H1 (cell line): Measurements from ENCODE around the gene GFOD1. TPM values are rescaled to one million over a fixed set of nuclear protein-coding genes. Genes with fewer than 3 reads are reported as not detected.

Source experiments
- CTCF ChIA-PET: fragments of 300-600 bp; sonication (Branson Sonifier 250); formaldehyde crosslinking; loops from one replicate; lab custom pipeline; 2021; ENCODE audit not compliant: partially characterized antibody; lab: Charles Lee
- POLR2A ChIA-PET: fragments of 300-600 bp; sonication (Branson Sonifier 250); formaldehyde crosslinking; loops from one replicate; lab custom pipeline; 2021; ENCODE audit warnings: inconsistent platforms; ENCODE audit not compliant: partially characterized antibody; lab: Charles Lee
- DNase-seq, 2 experiments: peaks; one replicate each; pipeline versions ENCODE4 v3.0.0 to v3.0.0-alpha.2; 2010 to 2022; ENCODE audit warnings: low spot score in 2 of 2, low read depth in 1 of 2, mixed read lengths in 1 of 2
- FAIRE-seq: peaks from 2 replicates; lab custom pipeline; 2011; peaks lifted over from hg19 to GRCh38; lab: Jason Lieb, UNC
- H2AFZ ChIP-seq: 2 replicates; pipeline ENCODE4 v1.8.1; 2012; ENCODE audit warnings: low read length, inconsistent platforms
- H2AK5ac ChIP-seq: 2 replicates; pipeline ENCODE4 v1.6.1; 2013; ENCODE audit warnings: low read depth, low read length
- H2BK120ac ChIP-seq: replicated peaks from 2 replicates; pipeline ENCODE3; 2013; ENCODE audit warnings: low read depth, low read length, inconsistent platforms
- H2BK12ac ChIP-seq: 2 replicates; pipeline ENCODE4 v1.6.1; 2013; ENCODE audit warnings: low read depth, low read length
- H2BK15ac ChIP-seq: 2 replicates; pipeline ENCODE4 v1.6.1; 2013; ENCODE audit warnings: low read length
- H2BK20ac ChIP-seq: 2 replicates; pipeline ENCODE4 v1.6.1; 2013; ENCODE audit warnings: low read length
- H2BK5ac ChIP-seq: 2 replicates; pipeline ENCODE4 v1.6.1; 2013; ENCODE audit warnings: low read depth, low read length
- H3K14ac ChIP-seq: 2 replicates; pipeline ENCODE4 v1.6.1; 2013; ENCODE audit warnings: inconsistent platforms; ENCODE audit not compliant: insufficient read length
- H3K18ac ChIP-seq: 2 replicates; pipeline ENCODE4 v1.6.1; 2013; ENCODE audit warnings: low read length; ENCODE audit errors: extremely low read depth
- H3K23ac ChIP-seq: 2 replicates; pipeline ENCODE4 v1.6.1; 2013; ENCODE audit warnings: inconsistent platforms; ENCODE audit not compliant: insufficient read length
- H3K23me2 ChIP-seq: 2 replicates; pipeline ENCODE4 v1.6.1; 2013; ENCODE audit warnings: low read depth, low read length
- H3K27ac ChIP-seq: 2 replicates; pipeline ENCODE4 v1.6.1; 2011; ENCODE audit warnings: low read depth, low read length, inconsistent platforms
- H3K27me3 ChIP-seq, 4 experiments: replicated peaks in 1 of 4; 1 replicate in 1 of 4; 2 replicates in 3 of 4; pipeline versions ENCODE4 v1.6.1 to v1.8.1; 2011 to 2013; ENCODE audit warnings: low read length in 3 of 4, mild to moderate bottlenecking in 3 of 4, inconsistent platforms in 2 of 4, mixed read lengths in 2 of 4, moderate library complexity in 1 of 4; ENCODE audit not compliant: control insufficient read depth in 3 of 4, insufficient read depth in 3 of 4; ENCODE audit errors: extremely low read depth in 1 of 4
- H3K36me3 ChIP-seq, 4 experiments: 2 replicates each; pipeline versions ENCODE4 v1.6.1 to v1.8.1; 2011 to 2013; ENCODE audit warnings: mild to moderate bottlenecking in 4 of 4, low read length in 3 of 4, moderate library complexity in 2 of 4, control low read depth in 1 of 4, inconsistent platforms in 1 of 4; ENCODE audit not compliant: insufficient read depth in 4 of 4, control insufficient read depth in 2 of 4
- H3K4ac ChIP-seq: replicated peaks from 2 replicates; pipeline ENCODE3; 2013; ENCODE audit warnings: low read length, low read depth, mixed read lengths, inconsistent platforms; ENCODE audit not compliant: insufficient read length
- H3K4me1 ChIP-seq, 4 experiments: replicated peaks in 1 of 4; 1 replicate in 1 of 4; 2 replicates in 3 of 4; pipeline versions ENCODE4 v1.6.1 to v1.8.1; 2011 to 2013; ENCODE audit warnings: low read length in 3 of 4, inconsistent platforms in 2 of 4, mixed read lengths in 1 of 4; ENCODE audit not compliant: insufficient read depth in 4 of 4, control insufficient read depth in 3 of 4
- H3K4me2 ChIP-seq, 2 experiments: 2 replicates each; pipeline versions ENCODE4 v1.6.1 to v1.8.1; 2011 to 2013; ENCODE audit warnings: low read depth in 2 of 2, low read length in 2 of 2, control low read depth in 1 of 2, inconsistent platforms in 1 of 2, mild to moderate bottlenecking in 1 of 2; ENCODE audit not compliant: insufficient read depth in 1 of 2
- H3K4me3 ChIP-seq, 4 experiments: fragments of 200-600, 300-600 bp in 1 of 4; sonication (generic), shearing (Covaris generic), sonication (Bioruptor Twin) in 1 of 4; 2 replicates each; pipeline versions ENCODE4 v1.5.1 to v1.8.1; 2011 to 2016; ENCODE audit warnings: low read length in 4 of 4, low read depth in 3 of 4, control low read depth in 2 of 4, inconsistent platforms in 2 of 4, mild to moderate bottlenecking in 2 of 4, mixed read lengths in 1 of 4, moderate library complexity in 1 of 4; ENCODE audit not compliant: insufficient read depth in 2 of 4; ENCODE audit errors: extremely low read depth in 1 of 4
- H3K56ac ChIP-seq: replicated peaks from 2 replicates; pipeline ENCODE3; 2013; ENCODE audit warnings: low read depth, mild to moderate bottlenecking, mixed read lengths, low read length, inconsistent platforms; ENCODE audit not compliant: insufficient read length
- H3K79me1 ChIP-seq: 2 replicates; pipeline ENCODE4 v1.6.1; 2013; ENCODE audit warnings: low read depth, low read length, control low read depth
- H3K79me2 ChIP-seq, 2 experiments: 2 replicates each; pipeline versions ENCODE4 v1.6.1 to v1.8.1; 2012 to 2013; ENCODE audit warnings: low read length in 2 of 2, mild to moderate bottlenecking in 2 of 2, inconsistent platforms in 1 of 2; ENCODE audit not compliant: insufficient read depth in 2 of 2, control insufficient read depth in 1 of 2
- H3K9ac ChIP-seq, 4 experiments: replicated peaks in 1 of 4; 1 replicate in 1 of 4; 2 replicates in 3 of 4; pipeline versions ENCODE4 v1.6.1 to v1.8.1; 2011 to 2013; ENCODE audit warnings: low read depth in 3 of 4, low read length in 3 of 4, control low read depth in 2 of 4, mild to moderate bottlenecking in 2 of 4, moderate library complexity in 2 of 4, inconsistent platforms in 1 of 4; ENCODE audit errors: extremely low read depth in 1 of 4
- H3K9me3 ChIP-seq, 2 experiments: 2 replicates each; pipeline versions ENCODE4 v1.6.1 to v1.8.1; 2012 to 2013; ENCODE audit warnings: mild to moderate bottlenecking in 2 of 2, moderate library complexity in 2 of 2, control low read depth in 1 of 2, inconsistent platforms in 1 of 2, low read depth in 1 of 2, low read length in 1 of 2, mixed read lengths in 1 of 2; ENCODE audit not compliant: insufficient read depth in 2 of 2
- H4K20me1 ChIP-seq, 2 experiments: replicated peaks in 1 of 2; 2 replicates each; pipeline versions ENCODE3 to v1.8.1; 2011 to 2013; ENCODE audit warnings: inconsistent platforms in 2 of 2, low read length in 2 of 2, mild to moderate bottlenecking in 1 of 2; ENCODE audit not compliant: insufficient read depth in 2 of 2, control insufficient read depth in 1 of 2
- H4K5ac ChIP-seq: 2 replicates; pipeline ENCODE4 v1.6.1; 2013; ENCODE audit warnings: low read length, low read depth, mixed read lengths, inconsistent platforms; ENCODE audit not compliant: insufficient read length
- H4K8ac ChIP-seq: 2 replicates; pipeline ENCODE4 v1.8.0; 2013; ENCODE audit warnings: mild to moderate bottlenecking, moderate library complexity, low read length, inconsistent platforms; ENCODE audit not compliant: insufficient read depth; ENCODE audit errors: extremely low read depth
- H4K91ac ChIP-seq: replicated peaks from 2 replicates; pipeline ENCODE3; 2013; ENCODE audit warnings: low read length, mixed read lengths, inconsistent platforms; ENCODE audit not compliant: insufficient read length
- ASH2L ChIP-seq: fragments of 200-600, 300-600 bp; sonication (generic); IDR thresholded peaks from one replicate; pipeline ENCODE4 v1.7.1; 2017; ENCODE audit warnings: low read length
- ATF3 ChIP-seq: IDR thresholded peaks from 2 replicates; pipeline ENCODE4 v1.6.1; 2011; ENCODE audit warnings: low read depth, mild to moderate bottlenecking, low read length; ENCODE audit not compliant: insufficient read depth
- FOSL1 ChIP-seq: IDR thresholded peaks from 2 replicates; pipeline ENCODE4 v1.6.1; 2011; ENCODE audit warnings: mild to moderate bottlenecking, low read depth, low read length, moderate library complexity; ENCODE audit not compliant: insufficient read depth
- KDM4A ChIP-seq: IDR thresholded peaks from one replicate; pipeline ENCODE4 v1.7.1; 2012; ENCODE audit warnings: low read depth, mild to moderate bottlenecking, moderate library complexity, low read length, inconsistent platforms; ENCODE audit not compliant: severe bottlenecking
- MAFK ChIP-seq: IDR thresholded peaks from 2 replicates; pipeline ENCODE4 v1.6.1; 2012; ENCODE audit warnings: low read depth, mild to moderate bottlenecking, improper control_type of control experiment, low read length
- NRF1 ChIP-seq: IDR thresholded peaks from 2 replicates; pipeline ENCODE4 v1.6.1; 2011; ENCODE audit warnings: mild to moderate bottlenecking, low read depth, low read length, improper control_type of control experiment
- RFX5 ChIP-seq: IDR thresholded peaks from 2 replicates; pipeline ENCODE4 v1.6.1; 2011; ENCODE audit warnings: low read depth, low read length, improper control_type of control experiment, borderline replicate concordance
- SIX5 ChIP-seq: IDR thresholded peaks from 2 replicates; pipeline ENCODE4 v1.6.1; 2011; ENCODE audit warnings: mild to moderate bottlenecking, low read depth, low read length
- WGBS, 2 experiments: shearing (Covaris generic) in 1 of 2; methylation state at CpG; one replicate each; pipeline versions ENCODE4 v1.1.6 to v1.1.7; 2013 to 2015; ENCODE audit warnings: low lambda C conversion rate in 2 of 2, mixed read lengths in 2 of 2, inconsistent platforms in 1 of 2, low coverage in 1 of 2, missing lambda C conversion rate in 1 of 2; ENCODE audit not compliant: insufficient replicate concordance in 2 of 2, insufficient coverage in 1 of 2, insufficient read length in 1 of 2; ENCODE audit errors: extremely low coverage in 1 of 2, missing lambda C conversion rate in 1 of 2; 5-methylcytosine and 5-hydroxymethylcytosine counted together
- polyA plus RNA-seq, 7 experiments: library from polyadenylated mRNA; depleted of rRNA in 3 of 7; stranded (reverse) in 5 of 7; unstranded in 2 of 7; fragments of >200 nt in 5 of 7; fragments of 200-250 nt in 2 of 7; gene quantifications; 1 replicate in 5 of 7; 2 replicates in 1 of 7; 4 replicates in 1 of 7; pipeline versions ENCODE4 v1.2.1 to v1.2.3, GENCODE V29; 2011 to 2013; ENCODE audit warnings: missing spikeins in 2 of 7, mixed read lengths in 2 of 7
- total RNA-seq: library from RNA; stranded (reverse); fragmentation: NEBNext Ultra II Directional; extraction: Animal tissue kit (Norgen Biotek cat#: 25700); gene quantifications from 2 replicates; pipeline ENCODE4 v1.2.1, GENCODE V29; 2021

GFOD1 gene
- total and polyA plus RNA-seq, 2 of the 8 experiments (the other 6 are each of a cell fraction or from before 2014, with no cell fraction given) = 2.5 to 8.8 TPM

GRCh38 chr6:13461805-13462204, 25.6 kb downstream of the GFOD1 start:
- POLR2A ChIA-PET = interaction anchor here (1.1 kb wide), 1 partner anchor 28 kb away, joined by 4 read pairs; no protein-coding TSS in a partner anchor
- no peak overlapping the region for H3K27ac ChIP-seq
- TF ChIP-seq NRF1 = no peak
- TF ChIP-seq RFX5 = no peak
- no peak for TF ChIP-seq MAFK
- TF ChIP-seq FOSL1 = no peak
- no peak for TF ChIP-seq ATF3
- TF ChIP-seq KDM4A = no peak
- TF ChIP-seq SIX5 = no peak
- TF ChIP-seq ASH2L = no peak

More at GRCh38 chr6:13461805-13462204, 25.6 kb downstream of the GFOD1 start:
- H3K4me2 ChIP-seq = peak overlapping the region in 1 of 2 experiments; percentile 61; a peak in 1 of 4 replicates
- no peak overlapping the region for H3K56ac ChIP-seq
- peak overlapping the region; percentile 88 for H4K91ac ChIP-seq
- H3K9me3 ChIP-seq = no peaks in the 10 kb centered on the region
- H3K4me3 ChIP-seq = no peak overlapping the region
- H3K18ac ChIP-seq = peak overlapping the region; percentile 43; the same call in 1 of the 2 replicates
- H3K79me2 ChIP-seq = 0 out of 4 replicates have a peak, but pooled peaks cover 0 to 9% of the 10 kb centered on the region in 2 experiments
- H3K27me3 ChIP-seq = no peaks in the 10 kb centered on the region
- peak overlapping the region; percentile 73 for H3K4ac ChIP-seq
- peaks cover 11% of the 10 kb centered on the region; the same call in 1 of the 2 replicates for H3K79me1 ChIP-seq
- FAIRE-seq = no peak
- H2BK20ac ChIP-seq = peak overlapping the region; percentile 8; the same call in 1 of the 2 replicates
- 0 out of 2 replicates have a peak overlapping the region, but pooled peaks have one; percentile 4 for H2BK5ac ChIP-seq
- H3K36me3 ChIP-seq = no peaks in the 10 kb centered on the region
- no peak overlapping the region for H2AFZ ChIP-seq
- H4K8ac ChIP-seq = no peak overlapping the region
- H4K20me1 ChIP-seq = no peaks in the 10 kb centered on the region
- CTCF ChIA-PET = interaction anchor here (0.8 to 1.0 kb wide), 3 partner anchors 9 to 17 kb away, joined by 3 to 5 read pairs (median 3); no protein-coding TSS in a partner anchor
- no peak overlapping the region for H3K23ac ChIP-seq
- H3K23me2 ChIP-seq = no peaks in the 10 kb centered on the region
- H2BK12ac ChIP-seq = peak overlapping the region; percentile 89; the same call in 1 of the 2 replicates
- no peak overlapping the region for H3K14ac ChIP-seq
- H4K5ac ChIP-seq = no peak overlapping the region
- 89% methylated on average over 6 of the region's 6 CpGs; no CpG with 5 or more reads in 1 of the 2 experiments for WGBS, 2 experiments
- peak overlapping the region; percentile 16 for H2BK120ac ChIP-seq
- no peak for DNase-seq
- H3K9ac ChIP-seq = no peak overlapping the region
- peak overlapping the region; percentile 75; the same call in 1 of the 2 replicates for H2AK5ac ChIP-seq
- H3K4me1 ChIP-seq = peaks cover 7 to 24% (median 19%) of the 10 kb centered on the region in 4 experiments
- H2BK15ac ChIP-seq = peak overlapping the region; percentile 99
